Articular chondrocyte of knee joint (primary cell): ENCODE measurements around the gene SMURF1. TPM values are rescaled to one million over a fixed set of nuclear protein-coding genes. Genes with fewer than 3 reads are reported as not detected.

Experiments used
- total RNA-seq: library from RNA; depleted of rRNA; stranded (reverse); fragments of >200 nt; gene quantifications from 2 replicates; pipeline ENCODE4 v1.2.3, GENCODE V29; 2012

The SMURF1 gene
- total RNA-seq: 15.9 and 16.5 TPM in 2 replicates

DNA sequence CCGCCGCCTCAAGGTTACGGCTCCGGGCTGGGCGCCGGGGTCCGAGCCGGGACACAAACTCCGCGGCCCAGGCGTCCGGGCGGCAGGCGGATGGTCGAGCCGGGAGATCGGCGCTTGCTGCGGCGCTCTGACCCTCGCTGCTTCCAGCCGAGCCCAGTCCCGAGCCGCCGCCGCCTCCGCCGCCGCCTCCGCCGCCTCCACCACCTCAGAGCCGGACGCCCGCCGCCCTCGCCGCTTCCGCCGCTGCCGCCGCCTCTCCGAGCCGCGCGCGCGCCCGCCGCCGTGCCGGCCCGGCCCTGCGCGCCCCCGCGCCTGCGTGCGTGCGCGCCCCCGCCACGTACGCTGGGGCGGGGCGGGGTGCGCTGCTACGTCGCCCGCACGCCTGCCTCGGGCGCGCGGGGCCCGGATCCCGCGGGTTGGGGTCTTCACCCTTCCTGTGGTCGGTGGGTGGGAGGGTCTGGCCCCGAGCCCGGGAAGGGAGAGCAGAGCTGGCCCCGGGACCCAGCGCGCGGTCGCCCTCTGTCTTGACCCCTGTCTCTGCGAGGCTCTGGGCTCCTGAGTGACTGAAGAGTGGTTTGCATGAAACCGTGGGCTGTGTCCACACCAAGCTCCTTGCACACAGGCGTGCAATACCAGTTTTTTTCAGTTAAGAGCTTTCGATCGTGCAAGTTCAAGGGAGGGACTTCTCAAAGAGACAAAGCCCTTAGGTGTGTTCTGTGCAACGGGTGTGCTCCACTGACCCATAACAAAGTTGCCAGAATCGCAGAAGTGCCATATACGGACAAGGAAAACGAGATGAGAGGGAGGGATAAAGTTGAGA, at the start of gene SMURF1:
Gene SMURF1, minus strand, starts transcription at position 256 of the 820 bp plus-strand sequence. CDS start 328 bp downstream, outside the sequence.

Other genes with a start within 250 kb of the SMURF1 start
- gene KPNA7, start 64.0 kb upstream of the SMURF1 start, total RNA-seq: not detected in 2 replicates
- gene MYH16, start 128.7 kb upstream of the SMURF1 start, total RNA-seq: not detected in 2 replicates
- gene ARPC1A, start 181.8 kb upstream of the SMURF1 start, total RNA-seq: 140 and 156 TPM in 2 replicates
- 210 and 312 TPM in 2 replicates for gene ARPC1B, start 230.6 kb upstream of the SMURF1 start, total RNA-seq